HepG2 (cell line): Measurements from ENCODE around the gene C3orf52. TPM values are rescaled to one million over a fixed set of nuclear protein-coding genes. Genes with fewer than 3 reads are reported as not detected.

Experiments used
- ATAC-seq: fragments of 200-7000 bp; cut with Tn5 transposase; 3 replicates; pipeline ENCODE4 v1.9.1; 2020; ENCODE audit warnings: mild to moderate bottlenecking, moderate library complexity
- BruUV-seq: library from RNA; stranded (reverse); fragments of 400-500 nt; replicated peaks from 2 replicates; lab custom pipeline; 2021; lab: Mats Ljungman, UMichigan
- CTCF ChIA-PET: fragments of 300-600 bp; formaldehyde crosslinking; extraction: SDS; loops from one replicate; lab custom pipeline; 2021; ENCODE audit warnings: low total read pairs, inconsistent platforms, low intra/inter-chr PET ratio; lab: Yijun Ruan, JAX
- POLR2A ChIA-PET: fragments of 350-600 bp; sonication (Branson Sonifier 250); formaldehyde crosslinking; loops from one replicate; lab custom pipeline; 2020; ENCODE audit warnings: antibody characterized with exemption, inconsistent platforms; lab: Yijun Ruan, JAX
- DNase-seq: peaks from one replicate; pipeline ENCODE4 v3.0.0-alpha.2; 2015; ENCODE audit warnings: low spot score
- FAIRE-seq: peaks from 3 replicates; lab custom pipeline; 2011; peaks lifted over from hg19 to GRCh38; lab: Jason Lieb, UNC
- H2AFZ ChIP-seq: one replicate; pipeline ENCODE4 v1.6.1; 2011; ENCODE audit warnings: low read length, inconsistent platforms
- H3K27ac ChIP-seq: fragments of 300-600 bp; 3 replicates; pipeline ENCODE4 v1.8.0; 2011; ENCODE audit warnings: mixed run types, mild to moderate bottlenecking, mixed read lengths, low read length, inconsistent platforms; ENCODE audit not compliant: insufficient read depth; ENCODE audit errors: extremely low read length
- H3K27me3 ChIP-seq, 2 experiments: fragments of 200-600 bp in 1 of 2; 2 replicates in 1 of 2; 3 replicates in 1 of 2; pipeline versions ENCODE4 v1.6.0 to v1.8.0; 2011; ENCODE audit warnings: low read length in 2 of 2, mild to moderate bottlenecking in 2 of 2, moderate library complexity in 2 of 2, inconsistent platforms in 1 of 2; ENCODE audit not compliant: insufficient read depth in 2 of 2, control insufficient read depth in 1 of 2
- H3K36me3 ChIP-seq, 2 experiments: fragments of 200-600 bp in 1 of 2; replicated peaks in 1 of 2; 2 replicates in 1 of 2; 3 replicates in 1 of 2; pipeline versions ENCODE4 v1.5.1 to v1.8.0; 2011; ENCODE audit warnings: low read length in 2 of 2, inconsistent platforms in 1 of 2; ENCODE audit not compliant: insufficient read depth in 2 of 2, control insufficient read depth in 1 of 2
- H3K4me1 ChIP-seq: 2 replicates; pipeline ENCODE4 v1.5.1; 2012; ENCODE audit warnings: low read length, inconsistent platforms; ENCODE audit not compliant: insufficient read depth
- H3K4me2 ChIP-seq: 2 replicates; pipeline ENCODE4 v1.6.0; 2011; ENCODE audit warnings: low read depth, low read length, inconsistent platforms
- H3K4me3 ChIP-seq, 3 experiments: fragments of 200-600 bp in 1 of 3; sonication (generic), shearing (Covaris generic) in 1 of 3; replicated peaks in 1 of 3; 2 replicates each; pipeline ENCODE4 v1.5.1; 2011 to 2016; ENCODE audit warnings: low read length in 3 of 3, inconsistent platforms in 2 of 3, low read depth in 2 of 3, mild to moderate bottlenecking in 2 of 3, control low read depth in 1 of 3, mixed read lengths in 1 of 3; ENCODE audit not compliant: insufficient read depth in 1 of 3
- H3K79me2 ChIP-seq: one replicate; pipeline ENCODE4 v1.6.1; 2011; ENCODE audit warnings: low read length, inconsistent platforms; ENCODE audit not compliant: insufficient read depth
- H3K9ac ChIP-seq: 2 replicates; pipeline ENCODE4 v1.6.0; 2011; ENCODE audit warnings: mild to moderate bottlenecking, low read depth, low read length, inconsistent platforms; ENCODE audit not compliant: insufficient read depth
- H3K9me3 ChIP-seq: 2 replicates; pipeline ENCODE4 v1.5.1; 2012; ENCODE audit warnings: mild to moderate bottlenecking, low read length
- H4K20me1 ChIP-seq: 2 replicates; pipeline ENCODE4 v1.6.0; 2011; ENCODE audit warnings: inconsistent platforms, mild to moderate bottlenecking, low read length, moderate library complexity; ENCODE audit not compliant: insufficient read depth
- ATM ChIP-seq: fragments of 450-650 bp; IDR thresholded peaks from 2 replicates; pipeline ENCODE4 v1.7.1; 2017; ENCODE audit warnings: mild to moderate bottlenecking, borderline replicate concordance
- CBX2 ChIP-seq, 2 experiments: fragments of 200-600 bp in 1 of 2; sonication (generic); formaldehyde crosslinking in 1 of 2; IDR thresholded peaks; 2 replicates each; pipeline versions ENCODE4 v1.7.0 to v1.8.1; 2018 to 2022; ENCODE audit warnings: low read depth in 2 of 2, low read length in 1 of 2, mild to moderate bottlenecking in 1 of 2, missing genetic modification reagents in 1 of 2
- IRF2 ChIP-seq: IDR thresholded peaks from 2 replicates; pipeline ENCODE4 v1.6.1; 2018; ENCODE audit warnings: missing genetic modification reagents, missing compliant biosample characterization
- KAT2B ChIP-seq: fragments of 150-350 bp; IDR thresholded peaks from 2 replicates; pipeline ENCODE4 v1.6.1; 2014; ENCODE audit warnings: low read depth, low read length, borderline replicate concordance
- PAX8 ChIP-seq: sonication (generic); formaldehyde crosslinking; IDR thresholded peaks from 2 replicates; pipeline ENCODE4 v1.8.0; 2022; ENCODE audit warnings: mild to moderate bottlenecking, missing genetic modification reagents, borderline replicate concordance
- RCOR2 ChIP-seq: IDR thresholded peaks from 2 replicates; pipeline ENCODE4 v1.6.1; 2016; ENCODE audit warnings: missing biosample characterization, missing genetic modification reagents
- SRF ChIP-seq: IDR thresholded peaks from 2 replicates; pipeline ENCODE4 v1.6.1; 2011; ENCODE audit warnings: mild to moderate bottlenecking, low read depth, low read length, moderate library complexity
- TEAD3 ChIP-seq: optimal IDR thresholded peaks from 2 replicates; pipeline ENCODE3; 2016; ENCODE audit warnings: borderline replicate concordance
- ZBTB1 ChIP-seq: sonication (generic); formaldehyde crosslinking; IDR thresholded peaks from 2 replicates; pipeline ENCODE4 v1.4.0; 2020; ENCODE audit warnings: missing genetic modification reagents, borderline replicate concordance
- ZFP41 ChIP-seq: sonication (generic); formaldehyde crosslinking; IDR thresholded peaks from 2 replicates; pipeline ENCODE4 v1.4.0; 2020; ENCODE audit warnings: mild to moderate bottlenecking, missing genetic modification reagents, borderline replicate concordance
- ZNF326 ChIP-seq: sonication (generic); formaldehyde crosslinking; IDR thresholded peaks from 2 replicates; pipeline ENCODE4 v1.4.0; 2020; ENCODE audit warnings: missing genetic modification reagents, borderline replicate concordance
- ZNF749 ChIP-seq: sonication (generic); formaldehyde crosslinking; IDR thresholded peaks from 2 replicates; pipeline ENCODE4 v1.8.0; 2022; ENCODE audit warnings: mild to moderate bottlenecking, missing genetic modification reagents, moderate library complexity, borderline replicate concordance
- ZNF782 ChIP-seq: sonication (generic); formaldehyde crosslinking; IDR thresholded peaks from 2 replicates; pipeline ENCODE4 v1.4.0; 2020; ENCODE audit warnings: missing genetic modification reagents, mild to moderate bottlenecking, borderline replicate concordance
- ZNF850 ChIP-seq: sonication (generic); formaldehyde crosslinking; conservative IDR thresholded peaks from 2 replicates; pipeline ENCODE4 v1.9.0; 2021; ENCODE audit warnings: mild to moderate bottlenecking, missing genetic modification reagents
- WGBS: methylation state at CpG from one replicate; pipeline ENCODE4 v1.1.6; 2017; ENCODE audit warnings: low lambda C conversion rate; 5-methylcytosine and 5-hydroxymethylcytosine counted together
- in situ Hi-C: cut with HindIII; loops from 2 replicates; pipeline ENCODE4 v1.10.0; 2017; ENCODE audit warnings: low pct_unique_long_range_greater_than_20kb; ENCODE audit not compliant: extremely low pct_ligation_motif_present
- intact Hi-C: fragments of 100-400 bp; cut with micrococcal nuclease; formaldehyde crosslinking; loops from one replicate; pipeline ENCODE4 v1.10.0; 2022; ENCODE audit not compliant: unreplicated experiment
- polyA plus RNA-seq, 8 experiments: library from polyadenylated mRNA; depleted of rRNA in 3 of 8; stranded (reverse) in 7 of 8; unstranded in 1 of 8; fragments of >200 nt; fragmentation: Illumina TruSeq in 4 of 8; extraction: Trizol in 4 of 8; gene quantifications; 2 replicates each; pipeline versions ENCODE4 v1.2.1 to v1.2.3, GENCODE V29; 2011 to 2016; ENCODE audit warnings: low read depth in 4 of 8, missing spikeins in 1 of 8, mixed read lengths in 1 of 8; ENCODE audit not compliant: insufficient read depth in 1 of 8
- total RNA-seq, 5 experiments: library from RNA; depleted of rRNA; stranded (reverse); fragments of >200 nt; fragmentation: Illumina TruSeq; extraction: Trizol; gene quantifications; 2 replicates each; pipeline ENCODE4 v1.2.3, GENCODE V29; 2016; ENCODE audit warnings: low read depth in 1 of 5
- TF ChIP-seq, protein P1 (sequence below): sonication (generic); formaldehyde crosslinking; conservative IDR thresholded peaks from 2 replicates; pipeline ENCODE4 v1.8.0; 2022; ENCODE audit warnings: low read depth, missing genetic modification reagents

The C3orf52 gene
- total and polyA plus RNA-seq, 2 of the 13 experiments (the other 11 are each of a cell fraction or from before 2014, with no cell fraction given) = 0.79 to 1.2 TPM

DNA sequence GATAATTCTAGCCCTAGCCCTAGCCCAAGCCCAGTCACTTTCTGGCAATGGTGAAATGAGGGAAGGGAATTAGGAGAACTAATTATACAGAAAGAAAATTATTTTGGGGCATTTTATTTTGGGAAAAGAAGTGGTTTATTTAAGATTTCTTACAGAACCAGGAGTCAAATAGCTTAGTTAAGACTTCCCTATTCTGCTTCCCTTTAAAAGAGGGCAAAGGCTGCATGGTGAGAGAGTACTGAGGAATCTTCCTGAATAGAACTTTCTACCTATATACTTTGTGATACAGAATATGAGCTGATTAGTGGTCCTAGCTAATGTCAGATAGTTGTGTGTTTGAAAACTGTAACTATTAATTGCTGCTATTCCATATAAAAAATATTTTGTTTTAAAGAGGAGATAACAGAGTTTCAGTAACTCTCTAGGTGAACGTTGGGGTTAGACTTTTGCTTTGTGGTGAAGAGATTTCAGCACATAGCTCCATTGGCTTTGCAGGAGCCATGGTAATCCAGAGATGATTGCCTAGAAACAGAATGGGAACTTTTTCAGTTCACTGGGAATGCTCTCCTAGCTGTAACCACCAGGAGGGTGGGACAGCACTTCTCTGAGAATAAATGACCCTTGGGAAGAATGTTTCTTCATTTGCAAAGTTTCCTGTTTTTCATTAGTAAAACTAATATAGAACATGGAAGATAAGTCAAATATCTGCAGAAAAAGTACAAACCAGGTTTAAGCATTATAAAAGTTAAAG lies 52.2 kb downstream of the C3orf52 start:
- DNase-seq (no peak), ATAC-seq (no peak), FAIRE-seq (no peak)
- H3K4me3 ChIP-seq = no peak overlapping the region
- ChIA-PET POLR2A (no interaction called here), CTCF (no interaction called here)
- no peaks in the 10 kb centered on the region for H4K20me1 ChIP-seq
- no peaks in the 10 kb centered on the region for H3K4me1 ChIP-seq
- no peak overlapping the region for H3K9ac ChIP-seq
- WGBS = 0% methylated on average over 1 of the region's 1 CpG
- BruUV-seq = no TSS peak
- H3K4me2 ChIP-seq = no peak overlapping the region
- no peaks in the 10 kb centered on the region for H3K9me3 ChIP-seq
- in situ Hi-C loops (loop anchor here (10.0 kb wide), 1 partner anchor 376 kb away; no protein-coding TSS in a partner anchor), intact Hi-C loops (loop anchor here (10.0 kb wide), 1 partner anchor 156 kb away; the partner anchor contains the start of gene SLC9C1)
- H3K36me3 ChIP-seq = no peaks in the 10 kb centered on the region
- TF ChIP-seq RCOR2 (CRISPR knock-in tag) (no peak), ZBTB1 (CRISPR knock-in tag) (no peak), ZNF782 (CRISPR knock-in tag) (no peak), IRF2 (no peak), CBX2 (IDR thresholded peaks at IDR 0.05; ENCODE audit: low read depth, low read length) (no peak), CBX2 (CRISPR knock-in tag; IDR thresholded peaks at IDR 0.05; ENCODE audit: low read depth) (no peak), TEAD3 (no peak), ATM (no peak), SRF (no peak), ZFP41 (no peak), ZNF749 (no peak), ZNF850 (CRISPR knock-in tag) (no peak), ZNF326 (CRISPR knock-in tag) (no peak), KAT2B (no peak), PAX8 (CRISPR knock-in tag) (no peak)
- TF ChIP-seq, protein P1, sequence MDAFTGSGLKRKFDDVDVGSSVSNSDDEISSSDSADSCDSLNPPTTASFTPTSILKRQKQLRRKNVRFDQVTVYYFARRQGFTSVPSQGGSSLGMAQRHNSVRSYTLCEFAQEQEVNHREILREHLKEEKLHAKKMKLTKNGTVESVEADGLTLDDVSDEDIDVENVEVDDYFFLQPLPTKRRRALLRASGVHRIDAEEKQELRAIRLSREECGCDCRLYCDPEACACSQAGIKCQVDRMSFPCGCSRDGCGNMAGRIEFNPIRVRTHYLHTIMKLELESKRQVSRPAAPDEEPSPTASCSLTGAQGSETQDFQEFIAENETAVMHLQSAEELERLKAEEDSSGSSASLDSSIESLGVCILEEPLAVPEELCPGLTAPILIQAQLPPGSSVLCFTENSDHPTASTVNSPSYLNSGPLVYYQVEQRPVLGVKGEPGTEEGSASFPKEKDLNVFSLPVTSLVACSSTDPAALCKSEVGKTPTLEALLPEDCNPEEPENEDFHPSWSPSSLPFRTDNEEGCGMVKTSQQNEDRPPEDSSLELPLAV = no peak
- no peaks in the 10 kb centered on the region for H3K79me2 ChIP-seq
- H2AFZ ChIP-seq = no peak overlapping the region
- H3K27me3 ChIP-seq = no peaks in the 10 kb centered on the region
- H3K27ac ChIP-seq = no peak overlapping the region
